Mononuclear cell (primary cell): Measurements from ENCODE around the gene FAT2. TPM values are rescaled to one million over a fixed set of nuclear protein-coding genes. Genes with fewer than 3 reads are reported as not detected.

Source experiments
- H3K27me3 ChIP-seq: 2 replicates; pipeline ENCODE4 v1.6.0; 2011; ENCODE audit warnings: low read length, control low read depth; ENCODE audit not compliant: insufficient read depth
- H3K4me1 ChIP-seq: 2 replicates; pipeline ENCODE4 v1.5.1; 2011; ENCODE audit warnings: mild to moderate bottlenecking, low read length, control low read depth; ENCODE audit not compliant: insufficient read depth
- H3K4me3 ChIP-seq: 2 replicates; pipeline ENCODE4 v1.5.1; 2011; ENCODE audit warnings: mild to moderate bottlenecking, low read length, moderate library complexity
- H3K9me3 ChIP-seq: 2 replicates; pipeline ENCODE4 v1.5.1; 2011; ENCODE audit warnings: low read depth, mild to moderate bottlenecking, control low read depth, low read length
- total RNA-seq: library from RNA; depleted of rRNA; stranded (reverse); fragments of >200 nt; gene quantifications from one replicate; pipeline ENCODE4 v1.2.3, GENCODE V29; 2012

The FAT2 gene
- total RNA-seq = not detected

GRCh38 chr5:151591144-151591819, at the start of gene FAT2:
FAT2 (minus strand) TSS chr5:151591331; CDS start chr5:151568931, 22,400 bp downstream.
- Histone ChIP-seq H3K27me3 (no peaks in the 10 kb centered on the region), H3K9me3 (no peaks in the 10 kb centered on the region), H3K4me3 (no peak within 1 kb of the TSS), H3K4me1 (no peaks in the 10 kb centered on the region)

DNA sequence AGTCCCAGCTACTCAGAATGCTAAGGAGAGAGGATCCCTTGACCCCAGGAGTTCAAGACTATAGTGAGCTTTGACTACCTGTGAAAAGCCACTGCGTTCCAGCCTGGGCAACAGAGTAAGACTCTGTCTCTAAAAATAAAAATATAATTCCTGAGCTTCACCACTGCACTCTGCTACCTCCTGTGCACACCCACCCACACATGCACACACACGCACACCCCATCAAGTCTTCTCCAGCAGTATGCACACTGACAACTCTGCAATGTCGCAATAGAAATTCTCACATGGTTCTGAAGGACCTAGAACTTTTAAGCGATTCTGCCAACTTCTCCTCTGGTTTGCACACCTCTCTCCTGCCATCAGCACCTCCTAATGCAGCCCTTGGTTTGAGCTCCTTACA, 47.5 kb upstream of the FAT2 start:
- no peak overlapping the region for H3K4me3 ChIP-seq
- H3K9me3 ChIP-seq = no peaks in the 10 kb centered on the region
- H3K4me1 ChIP-seq = peaks cover 19% of the 10 kb centered on the region
- H3K27me3 ChIP-seq = peaks cover 2% of the 10 kb centered on the region

DNA sequence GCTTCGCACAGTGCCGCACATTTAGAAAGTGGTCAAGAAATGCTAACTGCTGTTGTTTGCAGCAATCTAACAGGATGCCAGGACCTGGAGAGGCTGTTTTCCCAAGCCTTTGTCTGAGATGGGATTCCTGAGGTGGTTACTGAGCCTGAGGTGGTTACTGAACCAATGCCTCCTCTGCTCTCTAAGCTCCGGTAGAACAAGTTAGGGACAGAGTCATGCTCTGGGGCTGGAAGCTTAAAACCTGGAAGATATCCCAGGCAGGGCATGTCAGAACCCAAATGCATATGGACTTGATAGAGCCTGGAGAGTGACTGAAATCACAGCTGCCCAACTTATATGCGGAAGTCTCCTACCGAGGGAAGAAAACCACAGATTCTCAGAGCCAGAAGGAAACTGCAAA, 46.5 kb upstream of the FAT2 start:
- H3K4me1 ChIP-seq = peaks cover 12% of the 10 kb centered on the region
- H3K27me3 ChIP-seq = peaks cover 2% of the 10 kb centered on the region
- H3K9me3 ChIP-seq = no peaks in the 10 kb centered on the region
- H3K4me3 ChIP-seq = no peak overlapping the region

GRCh38 chr5:151633892-151634291, 42.8 kb upstream of the FAT2 start:
- Histone ChIP-seq H3K4me3 (no peak overlapping the region), H3K9me3 (no peaks in the 10 kb centered on the region), H3K4me1 (no peaks in the 10 kb centered on the region), H3K27me3 (peaks cover 2% of the 10 kb centered on the region)

DNA sequence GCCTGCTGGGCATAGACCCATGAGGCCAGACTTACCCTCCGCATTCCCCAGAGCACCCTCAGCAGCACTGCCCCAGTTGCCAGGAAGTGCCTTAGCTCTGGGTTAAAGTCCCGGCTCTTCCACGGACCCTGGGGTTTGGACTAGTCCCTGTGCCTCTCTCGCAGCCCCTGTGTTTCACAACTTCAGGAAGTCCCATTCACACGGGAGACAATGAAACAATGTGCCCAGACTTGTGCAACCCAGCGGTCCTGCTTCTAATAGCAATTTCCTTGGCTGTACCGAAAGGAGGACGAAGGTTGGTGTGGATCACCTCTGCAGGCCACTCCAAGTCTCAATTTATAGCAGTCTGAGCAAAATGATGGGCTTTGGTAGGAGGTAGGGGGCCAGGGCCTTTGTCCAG, 41.8 kb upstream of the FAT2 start:
- Histone ChIP-seq H3K4me1 (no peaks in the 10 kb centered on the region), H3K4me3 (no peak overlapping the region), H3K27me3 (peaks cover 2% of the 10 kb centered on the region), H3K9me3 (no peaks in the 10 kb centered on the region)

- Histone ChIP-seq H3K4me1 (no peaks in the 10 kb centered on the region), H3K9me3 (no peaks in the 10 kb centered on the region), H3K4me3 (no peak overlapping the region), H3K27me3 (peaks cover 2% of the 10 kb centered on the region)
Observed at GRCh38 chr5:151632524-151632923, 41.4 kb upstream of the FAT2 start.

DNA sequence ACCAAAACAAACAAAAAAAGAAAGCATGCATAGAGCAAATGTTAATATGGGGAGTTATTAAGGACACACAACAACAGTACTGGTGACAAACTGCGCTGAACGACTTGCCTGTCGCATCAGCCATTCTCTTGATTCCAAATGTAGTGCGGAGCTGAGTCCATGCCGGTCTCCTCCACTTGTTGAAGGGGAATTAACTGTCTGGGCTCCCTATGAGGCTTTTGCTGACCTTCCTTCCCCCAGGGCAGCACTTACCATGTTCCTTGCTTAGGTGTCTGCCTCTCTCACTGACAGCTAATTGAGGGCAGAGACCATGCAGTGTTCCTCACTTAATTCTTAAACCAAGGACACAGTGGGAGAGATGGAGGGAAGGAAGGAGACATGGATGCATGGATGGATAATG, 40.8 kb upstream of the FAT2 start:
- H3K4me3 ChIP-seq = no peak overlapping the region
- peaks cover 2% of the 10 kb centered on the region for H3K27me3 ChIP-seq
- no peaks in the 10 kb centered on the region for H3K9me3 ChIP-seq
- H3K4me1 ChIP-seq = no peaks in the 10 kb centered on the region

- Histone ChIP-seq H3K4me1 (no peaks in the 10 kb centered on the region), H3K27me3 (peaks cover 2% of the 10 kb centered on the region), H3K4me3 (no peak overlapping the region), H3K9me3 (no peaks in the 10 kb centered on the region)
Observed at GRCh38 chr5:151630088-151630487, 39.0 kb upstream of the FAT2 start.

DNA sequence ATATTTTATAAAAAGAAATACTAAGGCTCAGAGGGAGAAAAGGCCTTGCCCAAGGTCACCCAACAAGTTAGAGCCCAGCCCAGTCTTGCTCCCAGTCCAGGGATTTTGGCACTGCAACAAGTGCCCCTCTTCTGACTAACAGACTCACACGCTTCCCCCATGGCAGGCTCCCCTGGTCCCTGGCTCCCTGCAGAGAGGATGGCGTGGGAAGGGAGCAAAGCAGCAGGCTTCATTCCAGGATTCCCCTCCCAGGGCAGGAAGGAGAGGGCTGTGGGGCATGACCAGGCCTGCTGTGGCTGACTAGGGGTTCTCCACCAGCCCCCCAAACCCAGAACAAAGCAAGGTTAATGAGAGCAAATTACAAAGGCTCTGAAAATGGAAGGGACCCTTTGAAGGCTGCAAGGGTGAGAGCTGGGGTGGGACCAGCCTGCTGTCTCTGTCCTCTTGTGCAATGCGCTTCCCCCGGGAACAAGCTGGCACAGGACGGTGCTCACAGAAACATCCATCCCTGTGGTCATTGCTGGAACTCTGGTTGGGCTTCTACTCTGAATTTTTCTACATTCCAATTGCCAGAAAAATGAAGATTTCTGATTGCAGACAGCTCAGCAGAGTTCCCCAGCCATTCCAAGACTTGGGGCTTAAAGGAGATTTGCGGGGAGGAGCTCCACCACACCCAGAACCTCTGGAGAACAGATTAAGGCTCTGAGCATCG, 37.1 kb upstream of the FAT2 start:
- no peak overlapping the region for H3K4me3 ChIP-seq
- H3K4me1 ChIP-seq = no peaks in the 10 kb centered on the region
- no peaks in the 10 kb centered on the region for H3K9me3 ChIP-seq
- H3K27me3 ChIP-seq = no peaks in the 10 kb centered on the region

- H3K9me3 ChIP-seq = no peaks in the 10 kb centered on the region
- no peaks in the 10 kb centered on the region for H3K27me3 ChIP-seq
- no peak overlapping the region for H3K4me3 ChIP-seq
- no peaks in the 10 kb centered on the region for H3K4me1 ChIP-seq
Observed at GRCh38 chr5:151627650-151628049, 36.5 kb upstream of the FAT2 start.

- Histone ChIP-seq H3K4me3 (no peak overlapping the region), H3K9me3 (no peaks in the 10 kb centered on the region), H3K27me3 (no peaks in the 10 kb centered on the region), H3K4me1 (no peaks in the 10 kb centered on the region)
Observed at GRCh38 chr5:151625285-151625684, 34.2 kb upstream of the FAT2 start.

- no peaks in the 10 kb centered on the region for H3K27me3 ChIP-seq
- no peak overlapping the region for H3K4me3 ChIP-seq
- no peaks in the 10 kb centered on the region for H3K4me1 ChIP-seq
- no peaks in the 10 kb centered on the region for H3K9me3 ChIP-seq
Observed at GRCh38 chr5:151624476-151624875, 33.3 kb upstream of the FAT2 start.

GRCh38 chr5:151622367-151623088, 31.4 kb upstream of the FAT2 start:
- Histone ChIP-seq H3K27me3 (no peaks in the 10 kb centered on the region), H3K4me1 (no peaks in the 10 kb centered on the region), H3K4me3 (no peak overlapping the region), H3K9me3 (no peaks in the 10 kb centered on the region)

DNA sequence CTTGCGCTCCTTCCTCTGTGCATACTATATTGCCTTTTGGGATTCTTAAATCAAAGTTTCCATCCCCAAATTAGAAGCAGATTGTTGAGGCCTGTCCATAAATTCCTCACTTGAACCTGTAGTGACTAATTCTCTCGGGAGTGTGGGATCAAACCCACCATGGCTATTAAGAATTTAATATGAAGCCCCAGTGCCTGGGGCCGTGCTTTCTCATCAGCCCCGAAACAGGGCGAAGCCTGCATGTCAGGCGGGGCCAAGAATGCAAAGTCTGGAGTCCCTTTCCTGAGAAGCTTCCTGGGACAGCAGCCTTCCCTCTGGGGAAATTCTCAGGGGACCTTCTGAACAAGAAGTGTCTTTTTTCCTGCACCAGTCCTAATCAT, 29.3 kb upstream of the FAT2 start:
- Histone ChIP-seq H3K4me3 (no peak overlapping the region), H3K9me3 (no peaks in the 10 kb centered on the region), H3K4me1 (no peaks in the 10 kb centered on the region), H3K27me3 (no peaks in the 10 kb centered on the region)

- Histone ChIP-seq H3K9me3 (no peaks in the 10 kb centered on the region), H3K4me3 (no peak overlapping the region), H3K4me1 (no peaks in the 10 kb centered on the region), H3K27me3 (no peaks in the 10 kb centered on the region)
Observed at GRCh38 chr5:151619812-151620460, 28.8 kb upstream of the FAT2 start.
